NCI-H1436 (cell line): ENCODE results near the gene LGMN.

Experiments used
- DNase-seq: peaks from one replicate; lab custom pipeline; 2025; lab: John Stamatoyannopoulos, UW

The LGMN gene

GRCh38 chr14:92675976-92676375, 72.5 kb downstream of the LGMN start:
- no peak for DNase-seq

GRCh38 chr14:92675421-92675820, 73.0 kb downstream of the LGMN start:
- DNase-seq: no peak

GRCh38 chr14:92673601-92674150, 74.8 kb downstream of the LGMN start:
- no peak for DNase-seq

GRCh38 chr14:92670643-92671366, 77.6 kb downstream of the LGMN start:
- DNase-seq: no peak

GRCh38 chr14:92670160-92670559, 78.3 kb downstream of the LGMN start:
- DNase-seq: no peak

- DNase-seq: no peak
Observed at GRCh38 chr14:92668276-92668973, 80.0 kb downstream of the LGMN start.

GRCh38 chr14:92666251-92666650, 82.2 kb downstream of the LGMN start:
- no peak for DNase-seq

- no peak for DNase-seq
Observed at GRCh38 chr14:92665661-92666110, 82.7 kb downstream of the LGMN start.

- DNase-seq: no peak
Observed at GRCh38 chr14:92663049-92663448, 85.4 kb downstream of the LGMN start.

GRCh38 chr14:92660571-92660970, 87.9 kb downstream of the LGMN start:
- DNase-seq: no peak

- no peak for DNase-seq
Observed at GRCh38 chr14:92659765-92660561, 88.5 kb downstream of the LGMN start.

- no peak for DNase-seq
Observed at GRCh38 chr14:92658684-92659083, 89.7 kb downstream of the LGMN start.

GRCh38 chr14:92658160-92658559, 90.3 kb downstream of the LGMN start:
- DNase-seq: no peak

- no peak for DNase-seq
Observed at GRCh38 chr14:92657457-92658142, 90.8 kb downstream of the LGMN start.

GRCh38 chr14:92656306-92657081, 91.9 kb downstream of the LGMN start:
- no peak for DNase-seq

GRCh38 chr14:92655419-92656201, 92.8 kb downstream of the LGMN start:
- DNase-seq: no peak

GRCh38 chr14:92654239-92654901, 94.1 kb downstream of the LGMN start:
- no peak for DNase-seq
